IPS DF 6.9 (cell line): ENCODE results near the gene POP4.

Experiments
- DNase-seq: peaks from one replicate; pipeline ENCODE4 v3.0.0-alpha.2; 2013; ENCODE audit warnings: low read depth, low spot score
- H3K27ac ChIP-seq: one replicate; pipeline ENCODE4 v1.5.1; 2013; ENCODE audit warnings: low read length, control low read depth
- H3K27me3 ChIP-seq: 2 replicates; pipeline ENCODE4 v1.6.1; 2013; ENCODE audit warnings: mild to moderate bottlenecking, low read length; ENCODE audit not compliant: control insufficient read depth, insufficient read depth
- H3K36me3 ChIP-seq: 2 replicates; pipeline ENCODE4 v1.6.1; 2013; ENCODE audit warnings: low read length; ENCODE audit not compliant: control insufficient read depth, insufficient read depth
- H3K4me1 ChIP-seq: 2 replicates; pipeline ENCODE4 v1.6.1; 2013; ENCODE audit warnings: low read length; ENCODE audit not compliant: control insufficient read depth, insufficient read depth
- H3K4me3 ChIP-seq: 2 replicates; pipeline ENCODE4 v1.5.1; 2013; ENCODE audit warnings: mild to moderate bottlenecking, low read length
- H3K9me3 ChIP-seq: 2 replicates; pipeline ENCODE4 v1.6.1; 2013; ENCODE audit warnings: low read length, inconsistent platforms; ENCODE audit not compliant: control insufficient read depth, insufficient read depth
- WGBS: extraction: QIAGEN DNeasy Blood & Tissue Kit; methylation state at CpG from one replicate; pipeline ENCODE4 v1.1.7; 2013; ENCODE audit warnings: mixed read lengths, missing lambda C conversion rate; ENCODE audit not compliant: insufficient read length, insufficient coverage; 5-methylcytosine and 5-hydroxymethylcytosine counted together

POP4 gene

DNA sequence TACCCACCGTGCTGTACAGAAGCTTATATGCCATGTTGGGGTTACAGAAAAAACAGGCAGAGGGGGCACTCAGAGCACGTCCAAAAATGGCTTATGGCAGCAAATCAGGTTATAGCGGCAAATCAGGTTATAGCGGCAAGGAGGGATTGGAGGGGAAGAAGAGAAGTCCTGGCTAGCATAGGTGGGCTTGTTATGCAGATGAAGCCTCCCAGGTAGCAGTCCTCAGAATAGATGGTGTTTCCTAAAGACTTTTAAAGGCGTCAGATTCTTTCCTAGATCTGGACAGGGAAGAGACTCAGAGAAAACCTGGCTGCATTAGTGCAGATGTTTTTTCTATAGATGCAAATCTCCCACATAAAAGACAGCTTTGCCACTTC is 39.4 kb downstream of the POP4 start:
- H3K27ac ChIP-seq = no peak overlapping the region
- no peaks in the 10 kb centered on the region for H3K9me3 ChIP-seq
- peaks cover 5% of the 10 kb centered on the region for H3K4me1 ChIP-seq
- no peak overlapping the region for H3K4me3 ChIP-seq
- no peaks in the 10 kb centered on the region for H3K36me3 ChIP-seq
- no CpG with 5 or more reads among the region's 5 CpGs for WGBS
- no peak for DNase-seq
- H3K27me3 ChIP-seq = no peaks in the 10 kb centered on the region

DNA sequence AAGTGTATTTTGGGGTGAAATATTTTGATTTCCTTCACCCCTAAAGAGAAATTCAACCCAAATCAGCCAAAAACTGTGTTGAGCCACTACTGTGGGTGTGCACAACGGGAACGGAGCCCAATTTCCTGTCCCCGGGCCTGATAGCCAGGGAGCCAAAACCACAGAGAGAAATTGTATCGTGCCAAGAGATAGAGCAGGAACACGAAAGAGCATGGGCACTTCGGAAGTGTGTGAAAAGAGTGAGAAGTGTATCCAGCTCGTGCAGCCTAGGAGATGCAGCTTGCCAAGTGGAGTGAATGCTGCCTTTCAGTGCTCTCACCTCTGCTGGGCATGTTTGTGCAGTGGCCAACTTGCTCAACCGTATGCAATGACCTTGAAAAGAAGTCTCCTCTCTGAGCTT is 39.8 kb downstream of the POP4 start:
- WGBS = no CpG with 5 or more reads among the region's 8 CpGs
- Histone ChIP-seq H3K27me3 (no peaks in the 10 kb centered on the region), H3K36me3 (no peaks in the 10 kb centered on the region), H3K4me3 (no peak overlapping the region), H3K27ac (no peak overlapping the region), H3K4me1 (peaks cover 5% of the 10 kb centered on the region), H3K9me3 (no peaks in the 10 kb centered on the region)
- no peak for DNase-seq

DNA sequence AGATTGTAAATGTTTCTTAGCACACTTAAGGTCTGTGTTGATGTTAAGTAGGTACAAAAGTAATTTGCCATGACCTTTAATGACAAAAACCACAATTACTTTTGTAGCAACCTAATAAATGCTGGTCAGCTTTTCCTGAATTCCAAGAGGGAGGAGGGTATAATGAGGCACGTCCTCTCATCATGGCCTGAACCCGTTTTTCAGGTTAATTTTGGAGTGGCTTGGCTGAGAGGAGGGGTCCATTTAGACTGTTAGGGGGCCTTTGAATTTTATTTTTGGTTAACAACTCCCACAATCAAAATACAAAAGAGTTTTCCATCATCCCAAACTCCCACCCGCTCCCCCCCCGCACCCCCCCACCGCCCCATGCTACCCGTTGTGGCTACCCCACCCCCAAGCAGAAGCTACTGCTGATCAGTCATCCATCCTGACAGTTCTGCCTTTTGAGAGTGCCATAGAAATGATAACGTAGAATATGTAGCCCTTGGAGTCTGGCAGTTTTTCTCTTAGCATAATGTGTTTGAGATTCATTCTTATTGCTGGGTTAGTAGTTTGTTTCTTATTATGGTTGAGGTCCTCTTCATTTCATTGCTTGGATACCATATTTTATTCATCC is 44.8 kb downstream of the POP4 start:
- no peak overlapping the region for H3K4me3 ChIP-seq
- no peaks in the 10 kb centered on the region for H3K9me3 ChIP-seq
- no peak overlapping the region for H3K27ac ChIP-seq
- H3K27me3 ChIP-seq = no peaks in the 10 kb centered on the region
- no peak for DNase-seq
- no CpG with 5 or more reads among the region's 7 CpGs for WGBS
- no peaks in the 10 kb centered on the region for H3K36me3 ChIP-seq
- peaks cover 2% of the 10 kb centered on the region for H3K4me1 ChIP-seq

DNA sequence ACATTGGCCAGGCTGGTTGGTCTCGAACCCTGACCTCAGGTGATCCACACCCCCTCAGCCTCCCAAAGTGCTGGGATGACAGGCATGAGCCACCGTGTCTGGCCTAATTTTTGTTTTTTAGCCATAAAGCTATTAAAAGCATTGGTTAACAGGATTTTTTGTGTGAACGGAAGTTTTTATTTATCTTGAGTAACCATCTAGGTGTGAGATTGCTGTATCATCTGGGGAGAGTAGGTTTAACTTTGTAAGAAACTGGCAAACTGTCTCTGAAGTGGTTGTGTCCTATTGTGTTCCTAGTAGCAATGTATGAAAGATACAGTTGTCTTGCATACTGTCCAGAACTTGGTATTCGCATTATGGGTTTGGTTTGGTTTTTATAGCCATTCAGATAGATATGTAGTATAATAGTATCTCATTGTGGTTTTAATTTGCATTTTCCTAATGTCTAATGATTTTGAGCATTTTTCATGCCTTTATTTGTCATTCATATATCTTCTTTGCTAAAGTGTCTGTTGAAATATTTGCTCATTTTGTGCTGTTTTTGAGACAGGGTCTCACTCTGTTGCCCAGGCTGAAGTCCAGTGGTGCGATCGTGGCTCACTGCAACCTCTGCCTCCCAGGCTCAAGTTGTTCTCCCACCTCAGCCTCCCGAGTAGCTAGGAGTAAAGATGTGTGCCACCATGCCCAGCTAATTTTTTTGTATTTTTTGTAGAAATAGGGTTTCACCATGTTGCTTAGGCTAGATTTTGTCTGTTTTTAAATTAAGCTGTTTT is 45.7 kb downstream of the POP4 start:
- 100% methylated on average over 1 of the region's 7 CpGs for WGBS
- no peak for DNase-seq
- Histone ChIP-seq H3K4me3 (no peak overlapping the region), H3K4me1 (no peaks in the 10 kb centered on the region), H3K27me3 (no peaks in the 10 kb centered on the region), H3K27ac (no peak overlapping the region), H3K9me3 (no peaks in the 10 kb centered on the region), H3K36me3 (no peaks in the 10 kb centered on the region)

DNA sequence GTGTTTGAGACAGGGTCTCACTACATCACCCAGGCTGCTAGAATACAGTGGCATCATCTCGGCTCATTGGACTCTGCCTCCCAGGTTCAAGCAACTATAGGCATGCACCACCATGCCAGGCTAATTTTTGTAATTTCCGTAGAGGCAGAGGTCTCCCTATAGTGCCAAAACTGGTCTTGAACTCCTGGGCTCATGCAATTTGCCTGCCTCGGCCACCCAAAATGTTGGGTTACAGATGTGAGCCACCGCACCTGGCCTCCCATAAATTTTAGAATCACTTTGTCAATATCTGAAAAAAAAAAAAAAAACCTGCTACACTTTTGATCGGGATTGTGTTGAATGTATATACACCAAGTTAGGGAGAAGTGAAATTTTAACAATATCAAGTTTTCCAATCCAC is 47.3 kb downstream of the POP4 start:
- Histone ChIP-seq H3K4me1 (no peaks in the 10 kb centered on the region), H3K36me3 (no peaks in the 10 kb centered on the region), H3K27me3 (no peaks in the 10 kb centered on the region), H3K27ac (no peak overlapping the region), H3K9me3 (no peaks in the 10 kb centered on the region), H3K4me3 (no peak overlapping the region)
- DNase-seq = no peak
- no CpG with 5 or more reads among the region's 5 CpGs for WGBS

DNA sequence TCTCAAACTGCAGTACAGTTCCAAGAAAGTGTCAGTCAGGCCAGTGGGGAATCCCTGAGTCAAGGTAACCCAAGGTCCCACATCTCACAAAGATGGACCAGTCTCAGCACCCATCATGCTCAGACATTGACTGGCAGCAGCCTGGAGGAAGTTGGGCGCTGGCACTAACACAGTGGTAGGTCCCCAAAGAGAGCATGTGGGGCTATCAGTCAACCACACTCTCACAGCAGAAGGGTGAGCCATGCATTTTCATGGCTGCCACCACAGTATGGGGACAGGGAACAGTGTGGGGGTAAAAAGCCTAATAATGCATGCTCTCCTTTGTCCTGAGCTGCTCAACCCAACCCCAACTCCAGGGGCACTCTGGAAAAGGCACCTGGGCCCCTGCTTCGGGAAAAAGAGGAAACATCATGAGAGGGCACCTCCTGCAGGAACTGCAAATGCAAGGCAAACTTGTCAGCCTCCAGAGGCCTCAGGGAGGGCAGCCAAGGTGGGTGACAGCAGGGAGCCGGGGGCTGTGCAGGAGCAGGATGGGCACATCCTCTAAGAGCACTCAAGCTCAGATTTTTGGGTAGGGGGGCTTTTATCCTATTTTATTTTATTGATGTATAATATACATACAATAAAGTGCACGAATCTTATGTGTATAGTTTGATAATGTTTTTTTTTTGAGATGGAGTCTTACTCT is 49.7 kb downstream of the POP4 start:
- WGBS = no CpG with 5 or more reads among the region's 4 CpGs
- no peak overlapping the region for H3K27ac ChIP-seq
- no peaks in the 10 kb centered on the region for H3K27me3 ChIP-seq
- H3K4me1 ChIP-seq = no peaks in the 10 kb centered on the region
- no peak for DNase-seq
- H3K36me3 ChIP-seq = no peaks in the 10 kb centered on the region
- no peaks in the 10 kb centered on the region for H3K9me3 ChIP-seq
- no peak overlapping the region for H3K4me3 ChIP-seq

DNA sequence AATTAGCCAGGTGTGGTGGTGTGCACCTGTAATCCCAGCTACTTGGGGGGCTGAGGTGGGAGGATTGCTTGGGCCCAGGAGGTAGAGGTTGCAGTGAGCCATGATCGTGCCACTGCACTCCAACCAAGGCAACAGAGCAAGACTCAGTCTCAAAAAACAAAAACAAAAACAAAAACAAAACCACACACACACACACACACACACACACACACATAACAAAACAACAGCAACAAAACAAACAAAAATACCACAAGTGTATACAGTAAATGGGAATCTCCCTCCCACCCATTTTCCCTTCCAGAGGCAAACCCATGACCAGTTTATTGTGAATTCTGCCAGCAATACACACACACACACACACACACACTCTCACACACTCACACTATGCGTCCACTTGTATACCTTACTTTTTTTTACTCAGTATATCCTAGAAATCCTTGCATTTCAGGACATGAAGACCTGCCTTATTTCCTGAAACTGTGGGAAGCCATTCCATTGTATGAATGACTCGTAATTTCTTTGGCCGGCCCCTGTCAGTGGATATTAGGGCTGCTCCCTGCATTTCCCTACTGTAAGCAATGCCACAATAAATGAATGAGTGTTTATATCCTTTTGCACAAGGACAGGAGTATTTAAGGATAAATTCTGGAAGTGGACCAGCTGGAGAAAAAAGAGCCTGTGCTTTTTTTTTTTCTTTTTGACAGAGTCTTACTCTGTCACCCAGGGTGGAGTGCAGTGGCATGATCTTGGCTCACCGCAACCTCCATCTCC is 52.3 kb downstream of the POP4 start:
- Histone ChIP-seq H3K4me1 (no peaks in the 10 kb centered on the region), H3K27me3 (no peaks in the 10 kb centered on the region), H3K9me3 (no peaks in the 10 kb centered on the region), H3K36me3 (no peaks in the 10 kb centered on the region), H3K4me3 (no peak overlapping the region), H3K27ac (no peak overlapping the region)
- no CpG with 5 or more reads among the region's 5 CpGs for WGBS
- DNase-seq = no peak

DNA sequence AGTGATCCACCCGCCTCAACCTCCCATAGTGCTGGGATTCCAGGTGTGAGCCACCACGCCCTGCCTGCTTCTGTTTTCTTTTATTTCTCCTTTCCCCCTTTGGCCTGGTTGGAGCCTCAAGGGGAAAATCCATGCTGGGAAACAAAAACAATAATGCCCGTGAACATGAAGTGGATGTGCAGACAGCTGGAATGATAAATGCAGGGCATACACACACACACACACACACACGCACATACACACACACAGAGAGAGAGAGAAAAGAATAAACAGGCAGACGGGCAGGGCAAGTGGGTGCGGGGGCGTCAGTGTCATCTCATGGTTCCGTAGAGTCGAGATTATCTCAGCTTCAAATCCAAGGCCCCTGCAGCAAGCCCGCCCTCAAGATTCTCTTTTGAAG is 54.8 kb downstream of the POP4 start:
- H3K27ac ChIP-seq = no peak overlapping the region
- no peaks in the 10 kb centered on the region for H3K9me3 ChIP-seq
- no peak for DNase-seq
- no peaks in the 10 kb centered on the region for H3K27me3 ChIP-seq
- WGBS = no CpG with 5 or more reads among the region's 10 CpGs
- no peaks in the 10 kb centered on the region for H3K36me3 ChIP-seq
- H3K4me3 ChIP-seq = no peak overlapping the region
- H3K4me1 ChIP-seq = no peaks in the 10 kb centered on the region

DNA sequence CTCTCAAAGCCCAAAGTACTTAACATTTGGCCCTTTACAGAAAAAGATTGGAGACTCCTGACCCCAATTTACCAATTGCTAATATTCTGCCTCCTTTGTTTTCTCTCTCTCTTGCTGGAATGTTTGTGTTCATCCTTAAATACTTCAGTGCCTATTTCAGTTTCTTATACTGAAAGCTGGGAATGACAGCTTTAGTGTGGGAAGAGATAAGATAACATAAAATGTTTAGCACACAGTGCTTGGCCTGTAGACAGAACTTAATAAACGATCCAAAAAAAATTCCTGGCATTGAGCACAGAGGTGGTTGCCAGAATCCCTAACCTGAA is 56.2 kb downstream of the POP4 start:
- Histone ChIP-seq H3K36me3 (no peaks in the 10 kb centered on the region), H3K9me3 (no peaks in the 10 kb centered on the region), H3K27ac (no peak overlapping the region), H3K4me1 (peaks cover 2% of the 10 kb centered on the region), H3K27me3 (no peaks in the 10 kb centered on the region), H3K4me3 (no peak overlapping the region)
- WGBS = no CpG with 5 or more reads among the region's 1 CpG
- no peak for DNase-seq

DNA sequence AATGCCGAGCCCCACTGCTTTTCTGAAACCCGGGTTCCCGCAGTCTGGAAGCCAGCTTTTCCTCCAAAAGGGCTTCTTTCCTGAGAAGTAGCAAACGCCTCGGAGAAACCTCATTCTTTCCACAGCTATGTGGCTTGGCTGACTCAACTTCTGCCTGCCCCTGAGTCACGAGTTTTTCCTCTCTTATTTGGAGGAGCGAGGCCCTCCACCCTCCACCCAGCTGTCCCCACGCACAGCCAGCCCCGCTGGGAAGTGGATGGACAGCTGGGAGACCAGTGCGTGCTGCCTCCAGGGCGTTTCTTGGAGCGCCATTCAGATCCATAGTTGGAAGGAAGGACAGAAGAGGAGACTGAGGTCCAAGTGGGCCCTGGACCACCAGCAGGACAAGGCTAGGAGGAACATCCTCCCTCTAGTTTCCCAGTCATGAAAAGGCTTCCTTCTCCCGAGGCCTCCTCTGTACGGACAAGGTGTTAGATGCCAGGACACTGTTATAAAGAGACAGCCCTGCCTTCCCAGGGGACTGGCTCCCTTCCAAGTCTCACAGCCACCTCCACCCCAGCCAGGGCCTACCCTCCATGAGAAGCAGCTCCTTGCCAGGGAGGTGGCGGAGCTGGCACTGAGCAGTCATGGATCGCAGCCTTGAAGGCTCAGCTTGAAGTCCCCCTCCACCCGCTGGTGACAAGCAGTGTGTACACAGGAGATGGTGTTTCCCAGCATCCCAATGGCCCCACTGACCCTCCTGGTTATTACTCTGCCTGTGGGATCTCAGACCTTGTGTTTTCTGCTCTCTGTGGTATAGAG is 56.7 kb downstream of the POP4 start:
- no CpG with 5 or more reads among the region's 17 CpGs for WGBS
- no peak overlapping the region for H3K27ac ChIP-seq
- no peaks in the 10 kb centered on the region for H3K27me3 ChIP-seq
- no peaks in the 10 kb centered on the region for H3K9me3 ChIP-seq
- H3K4me1 ChIP-seq = peaks cover 4% of the 10 kb centered on the region
- H3K4me3 ChIP-seq = no peak overlapping the region
- no peaks in the 10 kb centered on the region for H3K36me3 ChIP-seq
- DNase-seq = no peak
